H1 (cell line): ENCODE results near the gene CD8B2. TPM values are rescaled to one million over a fixed set of nuclear protein-coding genes. Genes with fewer than 3 reads are reported as not detected.
"Not testable (repeated sequence)": the region's sequence is repeated elsewhere in the genome, so short reads cannot be mapped to it uniquely, and the experiment has no call there.

Experiments
- CTCF ChIA-PET: fragments of 300-600 bp; sonication (Branson Sonifier 250); formaldehyde crosslinking; loops from one replicate; lab custom pipeline; 2021; ENCODE audit not compliant: partially characterized antibody; lab: Charles Lee
- POLR2A ChIA-PET: fragments of 300-600 bp; sonication (Branson Sonifier 250); formaldehyde crosslinking; loops from one replicate; lab custom pipeline; 2021; ENCODE audit warnings: inconsistent platforms; ENCODE audit not compliant: partially characterized antibody; lab: Charles Lee
- DNase-seq, 2 experiments: peaks; one replicate each; pipeline versions ENCODE4 v3.0.0 to v3.0.0-alpha.2; 2010 to 2022; ENCODE audit warnings: low spot score in 2 of 2, low read depth in 1 of 2, mixed read lengths in 1 of 2
- FAIRE-seq: peaks from 2 replicates; lab custom pipeline; 2011; peaks lifted over from hg19 to GRCh38; lab: Jason Lieb, UNC
- H2AFZ ChIP-seq: 2 replicates; pipeline ENCODE4 v1.8.1; 2012; ENCODE audit warnings: low read length, inconsistent platforms
- H2AK5ac ChIP-seq: 2 replicates; pipeline ENCODE4 v1.6.1; 2013; ENCODE audit warnings: low read depth, low read length
- H2BK120ac ChIP-seq: replicated peaks from 2 replicates; pipeline ENCODE3; 2013; ENCODE audit warnings: low read depth, low read length, inconsistent platforms
- H2BK12ac ChIP-seq: 2 replicates; pipeline ENCODE4 v1.6.1; 2013; ENCODE audit warnings: low read depth, low read length
- H2BK15ac ChIP-seq: 2 replicates; pipeline ENCODE4 v1.6.1; 2013; ENCODE audit warnings: low read length
- H2BK20ac ChIP-seq: 2 replicates; pipeline ENCODE4 v1.6.1; 2013; ENCODE audit warnings: low read length
- H2BK5ac ChIP-seq: 2 replicates; pipeline ENCODE4 v1.6.1; 2013; ENCODE audit warnings: low read depth, low read length
- H3K14ac ChIP-seq: 2 replicates; pipeline ENCODE4 v1.6.1; 2013; ENCODE audit warnings: inconsistent platforms; ENCODE audit not compliant: insufficient read length
- H3K18ac ChIP-seq: 2 replicates; pipeline ENCODE4 v1.6.1; 2013; ENCODE audit warnings: low read length; ENCODE audit errors: extremely low read depth
- H3K23ac ChIP-seq: 2 replicates; pipeline ENCODE4 v1.6.1; 2013; ENCODE audit warnings: inconsistent platforms; ENCODE audit not compliant: insufficient read length
- H3K23me2 ChIP-seq: 2 replicates; pipeline ENCODE4 v1.6.1; 2013; ENCODE audit warnings: low read depth, low read length
- H3K27ac ChIP-seq: 2 replicates; pipeline ENCODE4 v1.6.1; 2011; ENCODE audit warnings: low read depth, low read length, inconsistent platforms
- H3K27me3 ChIP-seq, 4 experiments: replicated peaks in 1 of 4; 1 replicate in 1 of 4; 2 replicates in 3 of 4; pipeline versions ENCODE4 v1.6.1 to v1.8.1; 2011 to 2013; ENCODE audit warnings: low read length in 3 of 4, mild to moderate bottlenecking in 3 of 4, inconsistent platforms in 2 of 4, mixed read lengths in 2 of 4, moderate library complexity in 1 of 4; ENCODE audit not compliant: control insufficient read depth in 3 of 4, insufficient read depth in 3 of 4; ENCODE audit errors: extremely low read depth in 1 of 4
- H3K36me3 ChIP-seq, 4 experiments: 2 replicates each; pipeline versions ENCODE4 v1.6.1 to v1.8.1; 2011 to 2013; ENCODE audit warnings: mild to moderate bottlenecking in 4 of 4, low read length in 3 of 4, moderate library complexity in 2 of 4, control low read depth in 1 of 4, inconsistent platforms in 1 of 4; ENCODE audit not compliant: insufficient read depth in 4 of 4, control insufficient read depth in 2 of 4
- H3K4ac ChIP-seq: replicated peaks from 2 replicates; pipeline ENCODE3; 2013; ENCODE audit warnings: low read length, low read depth, mixed read lengths, inconsistent platforms; ENCODE audit not compliant: insufficient read length
- H3K4me1 ChIP-seq, 4 experiments: replicated peaks in 1 of 4; 1 replicate in 1 of 4; 2 replicates in 3 of 4; pipeline versions ENCODE4 v1.6.1 to v1.8.1; 2011 to 2013; ENCODE audit warnings: low read length in 3 of 4, inconsistent platforms in 2 of 4, mixed read lengths in 1 of 4; ENCODE audit not compliant: insufficient read depth in 4 of 4, control insufficient read depth in 3 of 4
- H3K4me2 ChIP-seq, 2 experiments: 2 replicates each; pipeline versions ENCODE4 v1.6.1 to v1.8.1; 2011 to 2013; ENCODE audit warnings: low read depth in 2 of 2, low read length in 2 of 2, control low read depth in 1 of 2, inconsistent platforms in 1 of 2, mild to moderate bottlenecking in 1 of 2; ENCODE audit not compliant: insufficient read depth in 1 of 2
- H3K4me3 ChIP-seq, 4 experiments: fragments of 200-600, 300-600 bp in 1 of 4; sonication (generic), shearing (Covaris generic), sonication (Bioruptor Twin) in 1 of 4; 2 replicates each; pipeline versions ENCODE4 v1.5.1 to v1.8.1; 2011 to 2016; ENCODE audit warnings: low read length in 4 of 4, low read depth in 3 of 4, control low read depth in 2 of 4, inconsistent platforms in 2 of 4, mild to moderate bottlenecking in 2 of 4, mixed read lengths in 1 of 4, moderate library complexity in 1 of 4; ENCODE audit not compliant: insufficient read depth in 2 of 4; ENCODE audit errors: extremely low read depth in 1 of 4
- H3K56ac ChIP-seq: replicated peaks from 2 replicates; pipeline ENCODE3; 2013; ENCODE audit warnings: low read depth, mild to moderate bottlenecking, mixed read lengths, low read length, inconsistent platforms; ENCODE audit not compliant: insufficient read length
- H3K79me1 ChIP-seq: 2 replicates; pipeline ENCODE4 v1.6.1; 2013; ENCODE audit warnings: low read depth, low read length, control low read depth
- H3K79me2 ChIP-seq, 2 experiments: 2 replicates each; pipeline versions ENCODE4 v1.6.1 to v1.8.1; 2012 to 2013; ENCODE audit warnings: low read length in 2 of 2, mild to moderate bottlenecking in 2 of 2, inconsistent platforms in 1 of 2; ENCODE audit not compliant: insufficient read depth in 2 of 2, control insufficient read depth in 1 of 2
- H3K9ac ChIP-seq, 4 experiments: replicated peaks in 1 of 4; 1 replicate in 1 of 4; 2 replicates in 3 of 4; pipeline versions ENCODE4 v1.6.1 to v1.8.1; 2011 to 2013; ENCODE audit warnings: low read depth in 3 of 4, low read length in 3 of 4, control low read depth in 2 of 4, mild to moderate bottlenecking in 2 of 4, moderate library complexity in 2 of 4, inconsistent platforms in 1 of 4; ENCODE audit errors: extremely low read depth in 1 of 4
- H3K9me3 ChIP-seq, 2 experiments: 2 replicates each; pipeline versions ENCODE4 v1.6.1 to v1.8.1; 2012 to 2013; ENCODE audit warnings: mild to moderate bottlenecking in 2 of 2, moderate library complexity in 2 of 2, control low read depth in 1 of 2, inconsistent platforms in 1 of 2, low read depth in 1 of 2, low read length in 1 of 2, mixed read lengths in 1 of 2; ENCODE audit not compliant: insufficient read depth in 2 of 2
- H4K20me1 ChIP-seq, 2 experiments: replicated peaks in 1 of 2; 2 replicates each; pipeline versions ENCODE3 to v1.8.1; 2011 to 2013; ENCODE audit warnings: inconsistent platforms in 2 of 2, low read length in 2 of 2, mild to moderate bottlenecking in 1 of 2; ENCODE audit not compliant: insufficient read depth in 2 of 2, control insufficient read depth in 1 of 2
- H4K5ac ChIP-seq: 2 replicates; pipeline ENCODE4 v1.6.1; 2013; ENCODE audit warnings: low read length, low read depth, mixed read lengths, inconsistent platforms; ENCODE audit not compliant: insufficient read length
- H4K8ac ChIP-seq: 2 replicates; pipeline ENCODE4 v1.8.0; 2013; ENCODE audit warnings: mild to moderate bottlenecking, moderate library complexity, low read length, inconsistent platforms; ENCODE audit not compliant: insufficient read depth; ENCODE audit errors: extremely low read depth
- H4K91ac ChIP-seq: replicated peaks from 2 replicates; pipeline ENCODE3; 2013; ENCODE audit warnings: low read length, mixed read lengths, inconsistent platforms; ENCODE audit not compliant: insufficient read length
- WGBS, 2 experiments: shearing (Covaris generic) in 1 of 2; methylation state at CpG; one replicate each; pipeline versions ENCODE4 v1.1.6 to v1.1.7; 2013 to 2015; ENCODE audit warnings: low lambda C conversion rate in 2 of 2, mixed read lengths in 2 of 2, inconsistent platforms in 1 of 2, low coverage in 1 of 2, missing lambda C conversion rate in 1 of 2; ENCODE audit not compliant: insufficient replicate concordance in 2 of 2, insufficient coverage in 1 of 2, insufficient read length in 1 of 2; ENCODE audit errors: extremely low coverage in 1 of 2, missing lambda C conversion rate in 1 of 2; 5-methylcytosine and 5-hydroxymethylcytosine counted together
- polyA plus RNA-seq, 7 experiments: library from polyadenylated mRNA; depleted of rRNA in 3 of 7; stranded (reverse) in 5 of 7; unstranded in 2 of 7; fragments of >200 nt in 5 of 7; fragments of 200-250 nt in 2 of 7; gene quantifications; 1 replicate in 5 of 7; 2 replicates in 1 of 7; 4 replicates in 1 of 7; pipeline versions ENCODE4 v1.2.1 to v1.2.3, GENCODE V29; 2011 to 2013; ENCODE audit warnings: missing spikeins in 2 of 7, mixed read lengths in 2 of 7
- total RNA-seq: library from RNA; stranded (reverse); fragmentation: NEBNext Ultra II Directional; extraction: Animal tissue kit (Norgen Biotek cat#: 25700); gene quantifications from 2 replicates; pipeline ENCODE4 v1.2.1, GENCODE V29; 2021

Gene CD8B2
- total and polyA plus RNA-seq, 2 of the 8 experiments (the other 6 are each of a cell fraction or from before 2014, with no cell fraction given): 0.03 TPM; not detected in 1

DNA sequence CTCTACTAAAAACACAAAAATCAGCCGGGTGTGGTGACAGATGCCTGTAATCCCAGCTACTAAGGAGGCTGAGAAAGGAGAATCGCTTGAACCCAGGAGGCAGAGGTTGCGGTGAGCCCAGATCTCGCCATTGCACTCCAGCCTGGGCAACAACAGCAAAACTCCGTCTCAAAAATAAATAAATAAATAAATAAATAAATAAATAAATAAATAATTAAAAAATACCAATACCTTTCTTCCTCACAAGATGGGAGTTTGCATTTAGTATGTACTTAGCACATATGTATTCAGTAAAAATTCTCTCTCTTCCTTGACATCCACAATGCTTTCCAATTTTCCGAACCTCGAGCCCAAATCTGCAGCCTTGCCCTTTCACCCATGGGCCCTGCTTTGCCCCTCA, 13.2 kb downstream of the CD8B2 start:
- H3K79me1 ChIP-seq, H2BK15ac ChIP-seq, H2BK20ac ChIP-seq, H3K27ac ChIP-seq, H3K27me3 ChIP-seq, H2BK12ac ChIP-seq, H3K9ac ChIP-seq, H3K23me2 ChIP-seq, H3K9me3 ChIP-seq, H3K14ac ChIP-seq, H2AK5ac ChIP-seq, H2BK5ac ChIP-seq, H4K91ac ChIP-seq, H3K79me2 ChIP-seq, H3K4ac ChIP-seq, H3K36me3 ChIP-seq, H3K4me1 ChIP-seq, POLR2A ChIA-PET, FAIRE-seq, H2AFZ ChIP-seq, DNase-seq, H3K4me2 ChIP-seq, H2BK120ac ChIP-seq, H4K20me1 ChIP-seq, H3K23ac ChIP-seq, H3K56ac ChIP-seq, H3K18ac ChIP-seq, H3K4me3 ChIP-seq, H4K8ac ChIP-seq, H4K5ac ChIP-seq, CTCF ChIA-PET: not testable (repeated sequence)
- WGBS, 2 experiments: 93% methylated on average over 6 of the region's 7 CpGs; no CpG with 5 or more reads in 1 of the 2 experiments

- H3K79me2 ChIP-seq, H3K4me2 ChIP-seq, H2AFZ ChIP-seq, H2AK5ac ChIP-seq, H3K23me2 ChIP-seq, H3K27ac ChIP-seq, H3K9ac ChIP-seq, H2BK20ac ChIP-seq, H3K18ac ChIP-seq, H3K4ac ChIP-seq, H4K8ac ChIP-seq, H4K5ac ChIP-seq, H3K23ac ChIP-seq, H3K27me3 ChIP-seq, H4K20me1 ChIP-seq, H2BK5ac ChIP-seq, POLR2A ChIA-PET, H2BK12ac ChIP-seq, H3K36me3 ChIP-seq, DNase-seq, H3K4me1 ChIP-seq, H3K56ac ChIP-seq, H3K4me3 ChIP-seq, H2BK15ac ChIP-seq, H4K91ac ChIP-seq, CTCF ChIA-PET, H3K14ac ChIP-seq, H2BK120ac ChIP-seq, H3K79me1 ChIP-seq, FAIRE-seq, H3K9me3 ChIP-seq: not testable (repeated sequence)
- 78% methylated on average over 4 of the region's 8 CpGs; no CpG with 5 or more reads in 1 of the 2 experiments for WGBS, 2 experiments
These were observed 15.2 kb downstream of the CD8B2 start for GRCh38 chr2:106502351-106502750.
